PFSK-1 (cell line): ENCODE data around the gene MOB3A.

Experiments
- POLR2AphosphoS5 ChIP-seq: IDR thresholded peaks from 2 replicates; pipeline ENCODE4 v1.6.1; 2012; ENCODE audit warnings: low read depth, mild to moderate bottlenecking, control low read depth, low read length, moderate library complexity
- REST ChIP-seq, 2 experiments: IDR thresholded peaks; 2 replicates each; pipeline versions ENCODE4 v1.6.1 to v1.8.0; 2011 to 2012; ENCODE audit warnings: low read depth in 2 of 2, low read length in 2 of 2, control low read depth in 1 of 2, inconsistent platforms in 1 of 2, mild to moderate bottlenecking in 1 of 2, moderate library complexity in 1 of 2; ENCODE audit not compliant: insufficient read depth in 1 of 2
- TAF1 ChIP-seq: IDR thresholded peaks from 2 replicates; pipeline ENCODE4 v1.6.1; 2012; ENCODE audit warnings: low read length, control low read depth, borderline replicate concordance; ENCODE audit not compliant: insufficient read depth

GRCh38 chr19:2115324-2115723, 19.2 kb upstream of the MOB3A start:
- TF ChIP-seq POLR2AphosphoS5 (no peak), REST (IDR thresholded peaks at IDR 0.05; ENCODE audit: insufficient read depth in 1 of 2, low read depth in 2 of 2, low read length in 2 of 2) (no peak), TAF1 (no peak)
